ENCODE data around the gene LRRC8B.
"Not testable (repeated sequence)": the region's sequence is repeated elsewhere in the genome, so short reads cannot be mapped to it uniquely, and the experiment has no call there.

The LRRC8B gene

DNA sequence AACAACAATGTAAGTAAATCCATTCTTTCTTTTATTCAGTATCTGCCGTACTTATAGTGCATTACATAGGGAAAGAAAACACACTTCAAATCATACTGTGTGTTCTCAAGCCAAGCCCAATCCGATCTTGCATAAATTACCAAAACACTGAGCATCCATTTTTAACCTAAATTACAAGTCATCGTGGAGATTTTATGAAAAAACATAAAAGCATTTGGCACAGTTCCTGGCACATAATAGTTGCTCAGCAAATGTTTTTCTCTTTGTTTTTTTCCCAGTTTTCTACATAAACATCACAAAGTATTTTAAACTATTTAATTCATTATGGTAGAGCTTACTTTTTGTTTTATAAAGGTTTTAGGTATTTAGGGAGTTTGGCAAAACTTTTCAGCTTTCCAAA is 60.2 kb downstream of the LRRC8B start:
- in situ Hi-C loops (cut with MboI; ENCODE audit: low sequenced_read_pairs, unreplicated experiment), result no loop called here
- TF ChIP-seq, protein P1, sequence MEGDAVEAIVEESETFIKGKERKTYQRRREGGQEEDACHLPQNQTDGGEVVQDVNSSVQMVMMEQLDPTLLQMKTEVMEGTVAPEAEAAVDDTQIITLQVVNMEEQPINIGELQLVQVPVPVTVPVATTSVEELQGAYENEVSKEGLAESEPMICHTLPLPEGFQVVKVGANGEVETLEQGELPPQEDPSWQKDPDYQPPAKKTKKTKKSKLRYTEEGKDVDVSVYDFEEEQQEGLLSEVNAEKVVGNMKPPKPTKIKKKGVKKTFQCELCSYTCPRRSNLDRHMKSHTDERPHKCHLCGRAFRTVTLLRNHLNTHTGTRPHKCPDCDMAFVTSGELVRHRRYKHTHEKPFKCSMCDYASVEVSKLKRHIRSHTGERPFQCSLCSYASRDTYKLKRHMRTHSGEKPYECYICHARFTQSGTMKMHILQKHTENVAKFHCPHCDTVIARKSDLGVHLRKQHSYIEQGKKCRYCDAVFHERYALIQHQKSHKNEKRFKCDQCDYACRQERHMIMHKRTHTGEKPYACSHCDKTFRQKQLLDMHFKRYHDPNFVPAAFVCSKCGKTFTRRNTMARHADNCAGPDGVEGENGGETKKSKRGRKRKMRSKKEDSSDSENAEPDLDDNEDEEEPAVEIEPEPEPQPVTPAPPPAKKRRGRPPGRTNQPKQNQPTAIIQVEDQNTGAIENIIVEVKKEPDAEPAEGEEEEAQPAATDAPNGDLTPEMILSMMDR (IDR thresholded peaks at IDR 0.05; ENCODE audit: borderline replicate concordance, control extremely low read depth, extremely low read depth, insufficient read depth, missing control alignments), result no peak

DNA sequence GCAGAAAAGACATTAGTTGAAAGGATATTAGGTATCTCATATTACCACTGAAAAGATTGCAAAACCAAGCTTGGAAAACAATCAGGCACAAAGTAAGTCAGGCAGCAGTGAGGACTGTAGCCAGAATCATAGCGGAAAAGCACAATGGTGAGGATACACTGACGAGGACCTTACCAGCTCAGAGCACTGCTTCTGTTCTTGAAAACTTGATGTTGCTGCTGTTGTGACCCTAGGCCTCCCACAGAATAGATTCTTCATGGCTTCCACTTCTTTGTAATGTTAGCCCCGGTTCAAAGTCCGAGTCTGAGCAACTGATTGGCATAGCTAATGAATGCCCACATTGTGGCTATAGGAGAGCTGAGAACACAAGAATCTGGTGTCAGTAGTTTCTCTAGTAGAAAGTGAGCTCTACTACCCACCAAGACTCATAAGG is 63.1 kb downstream of the LRRC8B start:
- in situ Hi-C loops (cut with MboI; ENCODE audit: low sequenced_read_pairs, unreplicated experiment), result no loop called here
- TF ChIP-seq, protein P1 (IDR thresholded peaks at IDR 0.05; ENCODE audit: borderline replicate concordance, control extremely low read depth, extremely low read depth, insufficient read depth, missing control alignments), result no peak
- no peak for DNase-seq (ENCODE audit: low spot score)

More for the DNA sequence above, 60.2 kb downstream of the LRRC8B start:
- no peak for DNase-seq (ENCODE audit: low spot score)

DNA sequence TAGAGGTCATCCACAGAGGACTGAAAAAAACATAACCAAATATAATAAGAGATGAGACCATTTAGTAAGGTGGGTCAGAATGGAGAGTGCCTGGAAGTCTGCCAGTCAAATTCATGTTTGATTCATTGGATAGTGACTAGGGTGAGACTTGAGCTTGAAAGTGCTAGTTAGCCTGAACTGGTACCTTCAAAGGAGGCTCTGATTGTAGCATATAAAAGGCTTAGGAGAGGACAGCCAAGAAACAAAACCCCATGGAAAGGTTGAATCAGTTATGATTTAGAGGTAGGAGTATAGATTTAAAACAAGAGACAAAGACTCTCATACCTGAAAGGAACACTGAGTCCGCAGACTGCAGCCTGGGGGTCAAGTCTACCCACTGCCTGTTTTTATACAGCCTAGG is 63.9 kb downstream of the LRRC8B start:
- in situ Hi-C loops (cut with MboI; ENCODE audit: low sequenced_read_pairs, unreplicated experiment), result no loop called here
- TF ChIP-seq, protein P1 (IDR thresholded peaks at IDR 0.05; ENCODE audit: borderline replicate concordance, control extremely low read depth, extremely low read depth, insufficient read depth, missing control alignments), result no peak
- DNase-seq (ENCODE audit: low spot score), result no peak

DNA sequence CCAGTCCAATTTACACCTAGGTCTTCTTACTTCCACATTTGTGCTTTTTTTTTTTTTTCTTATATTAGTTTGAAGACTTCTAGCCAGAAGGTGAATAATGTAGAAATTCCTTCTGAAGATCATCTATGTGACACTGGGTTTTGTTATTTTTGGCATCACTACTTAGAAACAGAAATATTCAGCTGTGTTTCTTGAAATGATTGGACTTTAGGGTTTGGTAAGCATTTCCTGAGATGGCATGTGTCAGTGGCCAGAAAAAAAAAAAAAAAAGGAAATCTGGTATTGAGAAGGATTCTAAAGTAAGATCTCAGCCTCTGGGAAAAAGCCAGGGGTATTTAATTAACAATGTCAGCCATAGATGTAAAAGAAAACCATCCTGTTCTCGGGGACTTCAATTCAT is 64.9 kb downstream of the LRRC8B start:
- TF ChIP-seq, protein P1 (IDR thresholded peaks at IDR 0.05; ENCODE audit: borderline replicate concordance, control extremely low read depth, extremely low read depth, insufficient read depth, missing control alignments), result no peak
- in situ Hi-C loops (cut with MboI; ENCODE audit: low sequenced_read_pairs, unreplicated experiment), result no loop called here
- DNase-seq (ENCODE audit: low spot score), result no peak

DNA sequence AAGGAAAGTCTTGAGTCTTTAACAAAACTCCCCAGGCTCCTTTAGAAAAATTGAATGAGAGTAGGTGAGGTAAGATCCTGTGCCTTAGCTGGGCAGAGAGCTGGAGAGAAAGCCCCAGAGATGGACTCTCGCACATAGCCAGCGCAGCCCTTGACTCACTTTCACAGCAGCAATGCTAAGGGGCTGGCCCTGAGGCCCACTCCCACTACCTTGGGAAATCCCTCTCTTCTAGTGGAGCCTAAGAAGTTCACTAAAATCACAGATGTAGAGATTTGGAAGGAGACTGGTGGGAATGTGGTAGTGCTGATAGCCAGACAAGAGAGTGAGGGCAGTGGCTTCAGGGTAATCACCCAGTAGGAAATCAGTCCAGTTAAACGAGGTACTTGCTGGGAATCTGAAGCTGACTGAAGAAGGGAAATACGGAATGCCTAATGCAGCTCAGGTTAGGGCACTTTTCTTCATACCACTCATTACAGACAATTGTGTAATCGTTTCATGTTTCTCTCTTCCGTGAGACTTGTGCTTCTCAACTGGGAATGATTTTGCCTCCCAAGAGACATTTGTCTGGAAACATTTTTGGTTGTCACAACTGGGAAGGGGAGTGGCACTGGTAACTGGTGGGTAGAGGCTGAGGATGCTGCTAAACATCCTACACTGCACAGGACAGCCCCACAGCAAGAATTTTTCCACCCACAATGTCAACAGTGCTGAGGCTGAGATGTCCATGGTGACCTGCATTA is 65.9 kb downstream of the LRRC8B start:
- no peak for DNase-seq (ENCODE audit: low spot score)
- in situ Hi-C loops (cut with MboI; ENCODE audit: low sequenced_read_pairs, unreplicated experiment), result no loop called here
- TF ChIP-seq, protein P1 (IDR thresholded peaks at IDR 0.05; ENCODE audit: borderline replicate concordance, control extremely low read depth, extremely low read depth, insufficient read depth, missing control alignments), result no peak

DNA sequence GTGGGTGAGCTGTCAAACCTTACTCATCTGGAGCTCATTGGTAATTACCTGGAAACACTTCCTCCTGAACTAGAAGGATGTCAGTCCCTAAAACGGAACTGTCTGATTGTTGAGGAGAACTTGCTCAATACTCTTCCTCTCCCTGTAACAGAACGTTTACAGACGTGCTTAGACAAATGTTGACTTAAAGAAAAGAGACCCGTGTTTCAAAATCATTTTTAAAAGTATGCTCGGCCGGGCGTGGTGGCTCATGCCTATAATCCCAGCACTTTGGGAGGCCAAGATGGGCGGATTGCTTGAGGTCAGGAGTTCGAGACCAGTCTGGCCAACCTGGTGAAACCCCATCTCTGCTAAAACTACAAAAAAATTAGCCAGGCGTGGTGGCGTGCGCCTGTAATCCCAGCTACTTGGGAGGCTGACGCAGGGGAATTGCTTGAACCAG is 68.3 kb downstream of the LRRC8B start:
- in situ Hi-C loops (cut with MboI; ENCODE audit: low sequenced_read_pairs, unreplicated experiment); DNase-seq (ENCODE audit: low spot score): not testable (repeated sequence)

DNA sequence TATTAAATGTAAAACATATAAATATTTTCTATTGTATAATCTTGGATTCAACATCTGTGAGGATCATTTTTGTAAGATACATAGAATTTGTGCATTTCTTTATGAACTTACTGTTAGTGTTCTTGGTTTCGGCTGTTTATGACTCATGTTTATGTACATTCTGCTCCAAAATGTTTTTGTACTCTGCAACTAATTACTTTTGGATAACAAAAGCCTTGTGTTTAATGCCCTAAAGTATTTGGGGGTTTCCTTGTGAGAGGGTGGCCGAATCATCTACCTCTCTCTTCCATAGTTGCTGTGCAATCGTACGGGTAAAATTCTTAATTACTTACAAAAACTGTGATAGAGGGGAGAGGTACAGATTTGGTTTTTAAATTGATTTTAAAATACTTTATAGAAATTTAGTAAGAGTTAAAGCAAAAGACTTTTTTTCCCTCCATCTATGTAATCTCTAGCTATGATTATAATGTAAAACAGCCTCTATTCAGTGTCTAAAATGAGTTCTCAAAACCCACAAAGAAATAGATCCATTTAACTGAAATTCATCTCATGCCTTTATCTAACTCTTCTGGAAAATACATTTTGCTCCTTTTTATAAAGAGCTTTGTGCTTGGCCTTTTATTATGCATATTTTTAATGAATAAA is 69.6 kb downstream of the LRRC8B start:
- in situ Hi-C loops (cut with MboI; ENCODE audit: low sequenced_read_pairs, unreplicated experiment), result no loop called here
- DNase-seq (ENCODE audit: low spot score), result no peak
- TF ChIP-seq, protein P1 (IDR thresholded peaks at IDR 0.05; ENCODE audit: borderline replicate concordance, control extremely low read depth, extremely low read depth, insufficient read depth, missing control alignments), result no peak
